PC-9 (cell line): Measurements from ENCODE around the gene ACBD6. TPM values are rescaled to one million over a fixed set of nuclear protein-coding genes. Genes with fewer than 3 reads are reported as not detected.
"Not testable (repeated sequence)": the region's sequence is repeated elsewhere in the genome, so short reads cannot be mapped to it uniquely, and the experiment has no call there.

Source experiments
- BruUV-seq: library from RNA; stranded (reverse); fragments of 400-500 nt; replicated peaks from 2 replicates; lab custom pipeline; 2021; lab: Mats Ljungman, UMichigan
- CTCF ChIA-PET: fragments of 300-600 bp; sonication (Branson Sonifier 250); formaldehyde crosslinking; loops from one replicate; lab custom pipeline; 2022; ENCODE audit warnings: antibody characterized with exemption; lab: Charles Lee
- POLR2A ChIA-PET: fragments of 300-600 bp; sonication (Branson Sonifier 250); formaldehyde crosslinking; loops from one replicate; lab custom pipeline; 2022; ENCODE audit warnings: antibody characterized with exemption; ENCODE audit not compliant: unreplicated experiment; lab: Charles Lee
- DNase-seq, 2 experiments: peaks; one replicate each; pipeline versions ENCODE4 v3.0.0 to v3.0.0-alpha.2; 2015 to 2022; ENCODE audit warnings: mixed read lengths in 1 of 2
- H2AFZ ChIP-seq: fragments of 200-600 bp; sonication (generic); 2 replicates; pipeline ENCODE4 v1.8.1; 2017; ENCODE audit warnings: antibody characterized with exemption
- H3F3A ChIP-seq: fragments of 200-600 bp; sonication (generic); 2 replicates; pipeline ENCODE4 v1.8.1; 2017; ENCODE audit warnings: antibody characterized with exemption, mild to moderate bottlenecking, low read depth; ENCODE audit not compliant: insufficient read depth
- H3K27ac ChIP-seq: fragments of 200-600 bp; sonication (generic); 2 replicates; pipeline ENCODE4 v1.6.1; 2016; ENCODE audit warnings: mixed run types
- H3K27me3 ChIP-seq: fragments of 200-600 bp; sonication (generic); 2 replicates; pipeline ENCODE4 v1.6.1; 2016; ENCODE audit warnings: low read depth, mixed run types; ENCODE audit not compliant: insufficient read depth
- H3K36me3 ChIP-seq: fragments of 200-600 bp; sonication (generic); 2 replicates; pipeline ENCODE4 v1.6.1; 2016; ENCODE audit warnings: low read depth, mixed run types
- H3K4me1 ChIP-seq: fragments of 200-600 bp; sonication (generic); replicated peaks from 2 replicates; pipeline ENCODE4 v1.6.1; 2016; ENCODE audit warnings: mixed run types; ENCODE audit not compliant: insufficient read depth
- H3K4me2 ChIP-seq: fragments of 200-600 bp; sonication (generic); 2 replicates; pipeline ENCODE4 v1.6.1; 2017; ENCODE audit warnings: mixed run types
- H3K4me3 ChIP-seq: fragments of 200-600 bp; sonication (generic); 2 replicates; pipeline ENCODE4 v1.6.1; 2016; ENCODE audit warnings: mixed run types
- H3K79me2 ChIP-seq: fragments of 200-600 bp; sonication (generic); 2 replicates; pipeline ENCODE4 v1.6.1; 2017; ENCODE audit warnings: low read depth, mixed run types
- H3K9me2 ChIP-seq: fragments of 200-600 bp; sonication (generic); 2 replicates; pipeline ENCODE4 v1.8.1; 2017; ENCODE audit warnings: mild to moderate bottlenecking; ENCODE audit not compliant: insufficient read depth
- H3K9me3 ChIP-seq: fragments of 200-600 bp; sonication (generic); 2 replicates; pipeline ENCODE4 v1.8.1; 2016; ENCODE audit warnings: low read depth; ENCODE audit not compliant: insufficient read depth
- H4K20me1 ChIP-seq: fragments of 200-600 bp; sonication (generic); 2 replicates; pipeline ENCODE4 v1.8.1; 2017; ENCODE audit not compliant: insufficient read depth
- EZH2 ChIP-seq: fragments of 200-600 bp; sonication (generic); IDR thresholded peaks from 2 replicates; pipeline ENCODE4 v1.8.0; 2017; ENCODE audit warnings: antibody characterized with exemption, low read depth
- intact Hi-C: fragments of 100-400 bp; cut with micrococcal nuclease; formaldehyde crosslinking; loops from one replicate; pipeline ENCODE4 v1.10.0; 2022; ENCODE audit not compliant: unreplicated experiment
- total RNA-seq: library from RNA; stranded (reverse); gene quantifications from 2 replicates; pipeline ENCODE4 v1.2.3, GENCODE V29; 2021
- TF ChIP-seq, protein P1 (sequence below): fragments of 200-600 bp; sonication (generic); conservative IDR thresholded peaks from 2 replicates; pipeline ENCODE4 v1.6.1; 2017; ENCODE audit warnings: mixed run types, antibody characterized with exemption, mild to moderate bottlenecking, moderate library complexity

The ACBD6 gene
- total RNA-seq, 1 experiment from 2014 or later = 61.0 TPM

- intact Hi-C loops = no loop called here
- CTCF ChIA-PET = interaction anchor here (0.6 kb wide), 1 partner anchor 715 kb away, joined by 4 read pairs; no protein-coding TSS in a partner anchor
Observed at GRCh38 chr1:180424848-180425457, 77.4 kb downstream of the ACBD6 start.

DNA sequence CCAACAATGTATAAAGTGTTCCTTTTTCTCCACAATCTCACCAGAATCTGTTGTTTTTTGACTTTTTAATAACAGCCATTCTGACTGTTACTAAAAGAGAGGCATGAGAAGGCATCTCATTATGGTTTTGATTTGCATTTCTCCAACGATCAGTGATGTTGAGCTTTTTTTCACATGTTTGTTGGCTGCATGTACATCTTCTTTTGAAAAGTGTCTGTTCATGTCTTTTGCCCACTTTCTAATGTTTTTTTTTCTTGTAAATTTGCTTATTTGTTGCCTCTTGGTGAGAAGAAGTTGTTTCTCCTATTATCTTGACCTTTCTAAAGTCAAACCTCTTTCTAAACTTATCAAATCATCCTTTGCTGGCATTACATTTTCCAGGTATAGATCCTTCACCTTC, 80.8 kb downstream of the ACBD6 start:
- intact Hi-C loops = no loop called here
- Histone ChIP-seq H3K27ac (no peak overlapping the region), H3K9me3 (no peaks in the 10 kb centered on the region), H3K79me2 (no peaks in the 10 kb centered on the region), H2AFZ (no peak overlapping the region), H3K27me3 (no peaks in the 10 kb centered on the region), H3K4me3 (no peak overlapping the region), H3K4me2 (no peak overlapping the region), H3K9me2 (no peaks in the 10 kb centered on the region), H3K36me3 (no peaks in the 10 kb centered on the region), H4K20me1 (peaks cover 14% of the 10 kb centered on the region), H3K4me1 (no peaks in the 10 kb centered on the region), H3F3A (no peaks in the 10 kb centered on the region; the same call in none of the 2 replicates)
- BruUV-seq = no TSS peak
- ChIA-PET POLR2A (no interaction called here), CTCF (no interaction called here)
- DNase-seq = no peak
- TF ChIP-seq, protein P1, sequence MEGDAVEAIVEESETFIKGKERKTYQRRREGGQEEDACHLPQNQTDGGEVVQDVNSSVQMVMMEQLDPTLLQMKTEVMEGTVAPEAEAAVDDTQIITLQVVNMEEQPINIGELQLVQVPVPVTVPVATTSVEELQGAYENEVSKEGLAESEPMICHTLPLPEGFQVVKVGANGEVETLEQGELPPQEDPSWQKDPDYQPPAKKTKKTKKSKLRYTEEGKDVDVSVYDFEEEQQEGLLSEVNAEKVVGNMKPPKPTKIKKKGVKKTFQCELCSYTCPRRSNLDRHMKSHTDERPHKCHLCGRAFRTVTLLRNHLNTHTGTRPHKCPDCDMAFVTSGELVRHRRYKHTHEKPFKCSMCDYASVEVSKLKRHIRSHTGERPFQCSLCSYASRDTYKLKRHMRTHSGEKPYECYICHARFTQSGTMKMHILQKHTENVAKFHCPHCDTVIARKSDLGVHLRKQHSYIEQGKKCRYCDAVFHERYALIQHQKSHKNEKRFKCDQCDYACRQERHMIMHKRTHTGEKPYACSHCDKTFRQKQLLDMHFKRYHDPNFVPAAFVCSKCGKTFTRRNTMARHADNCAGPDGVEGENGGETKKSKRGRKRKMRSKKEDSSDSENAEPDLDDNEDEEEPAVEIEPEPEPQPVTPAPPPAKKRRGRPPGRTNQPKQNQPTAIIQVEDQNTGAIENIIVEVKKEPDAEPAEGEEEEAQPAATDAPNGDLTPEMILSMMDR = no peak
- TF ChIP-seq EZH2 = no peak

More at GRCh38 chr1:180424848-180425457, 77.4 kb downstream of the ACBD6 start:
- DNase-seq = no peak
- POLR2A ChIA-PET = no interaction called here
- H3F3A ChIP-seq = no peaks in the 10 kb centered on the region; the same call in 1 of the 2 replicates
- no peak overlapping the region for H3K4me3 ChIP-seq
- H3K9me3 ChIP-seq = no peaks in the 10 kb centered on the region
- H3K4me1 ChIP-seq = no peaks in the 10 kb centered on the region
- H3K9me2 ChIP-seq = no peaks in the 10 kb centered on the region
- BruUV-seq = no TSS peak
- no peak for TF ChIP-seq EZH2
- TF ChIP-seq, protein P1 = no peak
- H3K27me3 ChIP-seq = no peaks in the 10 kb centered on the region
- no peak overlapping the region for H3K27ac ChIP-seq
- H4K20me1 ChIP-seq = peaks cover 11% of the 10 kb centered on the region
- no peaks in the 10 kb centered on the region for H3K79me2 ChIP-seq
- no peak overlapping the region for H3K4me2 ChIP-seq
- H3K36me3 ChIP-seq = peaks cover 5% of the 10 kb centered on the region; the same call in 1 of the 2 replicates
- no peak overlapping the region for H2AFZ ChIP-seq

DNA sequence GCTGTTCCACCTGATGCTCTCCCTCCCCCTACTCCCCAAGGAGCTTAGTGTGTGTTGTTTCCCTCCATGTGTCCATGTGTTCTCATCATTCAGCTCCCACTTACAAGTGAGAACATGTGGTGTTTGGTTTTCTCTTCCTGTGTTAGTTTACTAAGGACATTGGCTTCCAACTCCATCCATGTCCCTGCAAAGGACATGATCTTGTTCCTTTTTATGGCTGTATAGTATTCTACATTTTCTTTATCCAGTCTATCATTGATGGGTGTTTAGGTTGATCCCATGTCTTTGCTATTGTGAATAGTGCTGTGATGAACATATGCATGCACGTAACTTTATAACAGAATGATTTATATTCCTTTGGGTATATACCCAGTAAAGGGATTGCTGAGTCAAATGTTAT, 81.2 kb downstream of the ACBD6 start:
- intact Hi-C loops, BruUV-seq: not testable (repeated sequence)

More for the DNA sequence above, 81.2 kb downstream of the ACBD6 start:
- H3K27ac ChIP-seq, H3K9me2 ChIP-seq, H3K4me3 ChIP-seq, H3K79me2 ChIP-seq, H3K9me3 ChIP-seq, H3K27me3 ChIP-seq, H3F3A ChIP-seq, DNase-seq, H3K4me2 ChIP-seq, H3K4me1 ChIP-seq, CTCF ChIA-PET, POLR2A ChIA-PET, H3K36me3 ChIP-seq, H2AFZ ChIP-seq: not testable (repeated sequence)
- peaks cover 14% of the 10 kb centered on the region for H4K20me1 ChIP-seq
